ENCODE results near the gene MARS1. TPM values are rescaled to one million over a fixed set of nuclear protein-coding genes. Genes with fewer than 3 reads are reported as not detected.
A peak's percentile ranks its signal among the peaks of the same experiment; 100 is the strongest.

The MARS1 gene
- total RNA-seq, 1 donor from 2014 or later, result 257 TPM

- H3K9me3 Mint-ChIP-seq, result no peaks in the 10 kb centered on the region
- no peak for DNase-seq (ENCODE audit: low read depth, low spot score)
- peaks cover 18% of the 10 kb centered on the region for H3K27me3 Mint-ChIP-seq (ENCODE audit: low read depth)
- peaks cover 9% of the 10 kb centered on the region for H3K4me1 Mint-ChIP-seq
- no peaks in the 10 kb centered on the region for H3K36me3 Mint-ChIP-seq (ENCODE audit: low read depth)
- no peak overlapping the region for H3K4me3 Mint-ChIP-seq
- no peak for TF ChIP-seq CTCF (conservative IDR thresholded peaks at IDR 0.05)
- H3K27ac Mint-ChIP-seq (ENCODE audit: unreplicated experiment), result no peak overlapping the region
Observed at GRCh38 chr12:57451233-57451778, 36.6 kb upstream of the MARS1 start.

GRCh38 chr12:57452181-57452936 lies 35.5 kb upstream of the MARS1 start:
- H3K4me1 Mint-ChIP-seq, result peaks cover 10% of the 10 kb centered on the region
- no peak for TF ChIP-seq CTCF (conservative IDR thresholded peaks at IDR 0.05)
- no peak overlapping the region for H3K4me3 Mint-ChIP-seq
- no peaks in the 10 kb centered on the region for H3K36me3 Mint-ChIP-seq (ENCODE audit: low read depth)
- no peak overlapping the region for H3K27ac Mint-ChIP-seq (ENCODE audit: unreplicated experiment)
- DNase-seq (ENCODE audit: low read depth, low spot score), result no peak
- H3K27me3 Mint-ChIP-seq (ENCODE audit: low read depth), result peaks cover 18% of the 10 kb centered on the region
- H3K9me3 Mint-ChIP-seq, result no peaks in the 10 kb centered on the region

- Mint-ChIP-seq H3K27me3 (ENCODE audit: low read depth) (peaks cover 18% of the 10 kb centered on the region), H3K4me3 (no peak overlapping the region), H3K4me1 (peaks cover 10% of the 10 kb centered on the region), H3K36me3 (ENCODE audit: low read depth) (no peaks in the 10 kb centered on the region), H3K27ac (ENCODE audit: unreplicated experiment) (no peak overlapping the region), H3K9me3 (no peaks in the 10 kb centered on the region)
- peak; percentile 83 for DNase-seq (ENCODE audit: low read depth, low spot score)
- peak; percentile 88 for TF ChIP-seq CTCF (conservative IDR thresholded peaks at IDR 0.05)
Observed at GRCh38 chr12:57452937-57453509, 34.8 kb upstream of the MARS1 start.

GRCh38 chr12:57454213-57454565 lies 33.7 kb upstream of the MARS1 start:
- Mint-ChIP-seq H3K4me3 (no peak overlapping the region), H3K4me1 (peaks cover 16% of the 10 kb centered on the region), H3K27ac (ENCODE audit: unreplicated experiment) (no peak overlapping the region), H3K27me3 (ENCODE audit: low read depth) (peaks cover 22% of the 10 kb centered on the region), H3K9me3 (no peaks in the 10 kb centered on the region), H3K36me3 (ENCODE audit: low read depth) (no peaks in the 10 kb centered on the region)
- TF ChIP-seq CTCF (conservative IDR thresholded peaks at IDR 0.05), result no peak
- no peak for DNase-seq (ENCODE audit: low read depth, low spot score)

- no peaks in the 10 kb centered on the region for H3K9me3 Mint-ChIP-seq
- H3K27me3 Mint-ChIP-seq (ENCODE audit: low read depth), result peaks cover 28% of the 10 kb centered on the region
- no peak for TF ChIP-seq CTCF (conservative IDR thresholded peaks at IDR 0.05)
- peak within 1 kb of the TSS; percentile 77 for H3K4me3 Mint-ChIP-seq
- H3K4me1 Mint-ChIP-seq, result peaks cover 22% of the 10 kb centered on the region
- H3K36me3 Mint-ChIP-seq (ENCODE audit: low read depth), result no peaks in the 10 kb centered on the region
- H3K27ac Mint-ChIP-seq (ENCODE audit: unreplicated experiment), result peak within 1 kb of the TSS; percentile 87
- no peak for DNase-seq (ENCODE audit: low read depth, low spot score)
Observed at GRCh38 chr12:57454566-57455373, 33.1 kb upstream of the MARS1 start, which contains the start of gene INHBE. TSS of gene INHBE (plus strand) at chr12:57455307. CDS start at chr12:57455537, 230 bp downstream.

Measured in neural crest cell (in vitro differentiated cells).